ENCODE results near the gene ARHGAP15.

ARHGAP15 gene

GRCh38 chr2:143764706-143765105 lies 635.5 kb downstream of the ARHGAP15 start:
- no peak for TF ChIP-seq ZBTB7A (IDR thresholded peaks at IDR 0.05; ENCODE audit: low read depth)

GRCh38 chr2:143768991-143769390 lies 639.8 kb downstream of the ARHGAP15 start:
- TF ChIP-seq FOXM1 (IDR thresholded peaks at IDR 0.05; ENCODE audit: borderline replicate concordance, low read depth), result no peak
- TF ChIP-seq RAD21 (IDR thresholded peaks at IDR 0.05; ENCODE audit: low read depth), result no peak
- TF ChIP-seq EP300 (IDR thresholded peaks at IDR 0.05; ENCODE audit: borderline replicate concordance), result no peak
- no peak for TF ChIP-seq REST (IDR thresholded peaks at IDR 0.05; ENCODE audit: low read depth)
- TF ChIP-seq CREB1 (IDR thresholded peaks at IDR 0.05; ENCODE audit: low read depth), result no peak
- TF ChIP-seq YY1 (IDR thresholded peaks at IDR 0.05; ENCODE audit: low read depth), result no peak
- TF ChIP-seq TEAD4 (IDR thresholded peaks at IDR 0.05), result no peak
- TF ChIP-seq NFIC (IDR thresholded peaks at IDR 0.05), result no peak
- TF ChIP-seq MAX (IDR thresholded peaks at IDR 0.05), result no peak
- TF ChIP-seq ZBTB7A (IDR thresholded peaks at IDR 0.05; ENCODE audit: low read depth), result no peak
- TF ChIP-seq TAF1 (IDR thresholded peaks at IDR 0.05; ENCODE audit: low read depth), result no peak
- TF ChIP-seq TCF12 (IDR thresholded peaks at IDR 0.05; ENCODE audit: low read depth), result no peak
- no peak for TF ChIP-seq USF1 (IDR thresholded peaks at IDR 0.05)
- no peak for TF ChIP-seq EGR1 (IDR thresholded peaks at IDR 0.05)
- TF ChIP-seq CEBPB (IDR thresholded peaks at IDR 0.05), result no peak

- no peak for TF ChIP-seq RAD21 (IDR thresholded peaks at IDR 0.05; ENCODE audit: low read depth)
- TF ChIP-seq USF1 (IDR thresholded peaks at IDR 0.05), result no peak
- TF ChIP-seq EP300 (IDR thresholded peaks at IDR 0.05; ENCODE audit: borderline replicate concordance), result no peak
- no peak for TF ChIP-seq CEBPB (IDR thresholded peaks at IDR 0.05)
- TF ChIP-seq ZBTB7A (IDR thresholded peaks at IDR 0.05; ENCODE audit: low read depth), result no peak
- TF ChIP-seq REST (IDR thresholded peaks at IDR 0.05; ENCODE audit: low read depth), result no peak
- no peak for TF ChIP-seq TCF12 (IDR thresholded peaks at IDR 0.05; ENCODE audit: low read depth)
- no peak for TF ChIP-seq MAX (IDR thresholded peaks at IDR 0.05)
- TF ChIP-seq TAF1 (IDR thresholded peaks at IDR 0.05; ENCODE audit: low read depth), result no peak
- no peak for TF ChIP-seq NFIC (IDR thresholded peaks at IDR 0.05)
- no peak for TF ChIP-seq TEAD4 (IDR thresholded peaks at IDR 0.05)
- no peak for TF ChIP-seq YY1 (IDR thresholded peaks at IDR 0.05; ENCODE audit: low read depth)
- no peak for TF ChIP-seq EGR1 (IDR thresholded peaks at IDR 0.05)
- no peak for TF ChIP-seq CREB1 (IDR thresholded peaks at IDR 0.05; ENCODE audit: low read depth)
- no peak for TF ChIP-seq FOXM1 (IDR thresholded peaks at IDR 0.05; ENCODE audit: borderline replicate concordance, low read depth)
These were observed 642.7 kb downstream of the ARHGAP15 start for GRCh38 chr2:143771939-143772338.

- TF ChIP-seq YY1 (IDR thresholded peaks at IDR 0.05; ENCODE audit: low read depth), result no peak
- no peak for TF ChIP-seq CREB1 (IDR thresholded peaks at IDR 0.05; ENCODE audit: low read depth)
- no peak for TF ChIP-seq EP300 (IDR thresholded peaks at IDR 0.05; ENCODE audit: borderline replicate concordance)
- TF ChIP-seq ZBTB7A (IDR thresholded peaks at IDR 0.05; ENCODE audit: low read depth), result no peak
These were observed 647.5 kb downstream of the ARHGAP15 start for GRCh38 chr2:143776526-143777297.

- no peak for TF ChIP-seq MAX (IDR thresholded peaks at IDR 0.05)
- TF ChIP-seq ZBTB7A (IDR thresholded peaks at IDR 0.05; ENCODE audit: low read depth), result no peak
- TF ChIP-seq REST (IDR thresholded peaks at IDR 0.05; ENCODE audit: low read depth), result no peak
- no peak for TF ChIP-seq RAD21 (IDR thresholded peaks at IDR 0.05; ENCODE audit: low read depth)
- no peak for TF ChIP-seq FOXM1 (IDR thresholded peaks at IDR 0.05; ENCODE audit: borderline replicate concordance, low read depth)
- no peak for TF ChIP-seq EP300 (IDR thresholded peaks at IDR 0.05; ENCODE audit: borderline replicate concordance)
- no peak for TF ChIP-seq USF1 (IDR thresholded peaks at IDR 0.05)
- no peak for TF ChIP-seq TCF12 (IDR thresholded peaks at IDR 0.05; ENCODE audit: low read depth)
- no peak for TF ChIP-seq EGR1 (IDR thresholded peaks at IDR 0.05)
- no peak for TF ChIP-seq CREB1 (IDR thresholded peaks at IDR 0.05; ENCODE audit: low read depth)
- no peak for TF ChIP-seq TEAD4 (IDR thresholded peaks at IDR 0.05)
- no peak for TF ChIP-seq TAF1 (IDR thresholded peaks at IDR 0.05; ENCODE audit: low read depth)
- no peak for TF ChIP-seq NFIC (IDR thresholded peaks at IDR 0.05)
- no peak for TF ChIP-seq CEBPB (IDR thresholded peaks at IDR 0.05)
- TF ChIP-seq YY1 (IDR thresholded peaks at IDR 0.05; ENCODE audit: low read depth), result no peak
These were observed 649.8 kb downstream of the ARHGAP15 start for GRCh38 chr2:143779021-143779420.

All from Ishikawa (cell line).